NB4 (cell line): ENCODE results near the gene KLK8.

ENCODE experiments used
- DNase-seq: peaks from one replicate; pipeline ENCODE4 v3.0.0; 2010; ENCODE audit warnings: low read depth
- H3K4me3 ChIP-seq: one replicate; pipeline ENCODE4 v1.5.1; 2011; ENCODE audit warnings: mild to moderate bottlenecking, low read depth, low read length, moderate library complexity
- CTCF ChIP-seq: IDR thresholded peaks from one replicate; pipeline ENCODE4 v1.5.1; 2012; ENCODE audit warnings: low read depth, low read length
- MYC ChIP-seq: IDR thresholded peaks from 2 replicates; pipeline ENCODE4 v1.6.1; 2011; ENCODE audit warnings: low read depth, low read length
- POLR2A ChIP-seq: IDR thresholded peaks from 2 replicates; pipeline ENCODE4 v1.6.1; 2011; ENCODE audit warnings: mild to moderate bottlenecking; ENCODE audit not compliant: insufficient read length; ENCODE audit errors: extremely low read depth
- TF ChIP-seq, protein P1 (sequence below): IDR thresholded peaks from 2 replicates; pipeline ENCODE4 v1.6.1; 2011; ENCODE audit warnings: low read depth, low read length

Gene KLK8

DNA sequence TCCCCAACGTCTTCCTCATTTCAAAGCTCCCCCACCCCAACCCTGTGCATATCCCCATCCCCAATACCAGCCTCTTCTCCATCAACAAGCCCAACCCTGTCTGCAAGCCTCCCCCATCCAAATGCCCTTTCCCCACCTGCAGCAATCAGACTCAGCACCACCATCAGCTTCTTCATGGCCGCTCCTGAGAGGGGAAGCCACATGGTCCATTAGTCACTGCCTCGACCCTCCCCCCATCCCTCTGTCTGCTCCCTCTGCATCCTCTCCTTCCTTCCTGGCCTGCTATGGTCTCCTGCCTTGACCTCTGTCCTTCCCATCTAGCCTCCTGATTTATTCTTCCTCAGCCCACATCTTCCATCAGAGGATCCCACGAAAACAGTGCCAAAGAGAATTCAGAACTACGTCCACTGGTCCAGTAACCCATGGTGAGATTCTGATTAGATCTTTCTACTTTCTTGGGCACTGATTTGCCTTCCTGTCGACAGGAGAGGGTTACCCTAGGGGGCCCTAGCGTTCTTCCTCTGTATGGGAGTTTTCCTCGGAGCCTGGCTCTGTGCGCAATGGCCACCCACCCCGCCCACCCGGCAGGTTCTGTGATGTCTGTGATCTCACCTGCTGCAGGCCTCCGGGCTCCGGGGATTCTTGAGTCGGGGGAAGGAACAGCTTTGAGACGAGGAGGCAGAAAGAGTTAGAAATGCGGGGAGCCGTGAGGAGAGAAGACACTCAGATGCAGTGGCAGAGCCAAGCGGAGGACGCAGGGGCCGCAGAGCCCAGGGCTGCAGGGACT, 33.3 kb downstream of the KLK8 start:
- no peak for DNase-seq
- TF ChIP-seq MYC (no peak), POLR2A (no peak), CTCF (no peak)
- TF ChIP-seq, protein P1, sequence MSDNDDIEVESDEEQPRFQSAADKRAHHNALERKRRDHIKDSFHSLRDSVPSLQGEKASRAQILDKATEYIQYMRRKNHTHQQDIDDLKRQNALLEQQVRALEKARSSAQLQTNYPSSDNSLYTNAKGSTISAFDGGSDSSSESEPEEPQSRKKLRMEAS = no peak
- H3K4me3 ChIP-seq = no peak overlapping the region

- no peak for DNase-seq
- H3K4me3 ChIP-seq = no peak overlapping the region
- TF ChIP-seq, protein P1 = no peak
- TF ChIP-seq CTCF (no peak), POLR2A (no peak), MYC (no peak)
These were observed 37.1 kb downstream of the KLK8 start for GRCh38 chr19:50964266-50964665.

DNA sequence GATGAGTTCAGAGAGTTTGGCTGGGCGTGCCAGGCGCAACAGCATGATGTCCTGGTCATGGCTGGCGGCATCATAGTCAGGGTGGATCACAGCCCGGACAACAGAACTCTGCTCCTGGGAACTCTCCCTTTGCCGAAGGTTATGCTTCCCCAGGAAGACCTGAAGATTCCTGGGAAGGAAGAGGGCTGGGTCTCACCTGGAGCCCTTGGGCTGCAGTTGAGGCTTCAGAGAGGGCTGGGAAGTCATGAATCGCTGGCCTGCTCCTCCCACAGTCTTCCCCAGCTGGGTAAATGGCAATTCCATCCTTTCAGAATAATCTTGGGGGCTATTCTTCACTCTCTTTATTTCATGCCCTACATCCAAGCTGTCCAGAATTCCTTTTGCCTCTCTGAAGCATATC, 38.0 kb downstream of the KLK8 start:
- no peak for TF ChIP-seq CTCF
- TF ChIP-seq POLR2A = no peak
- TF ChIP-seq MYC = no peak
- TF ChIP-seq, protein P1 = no peak
- no peak for DNase-seq

DNA sequence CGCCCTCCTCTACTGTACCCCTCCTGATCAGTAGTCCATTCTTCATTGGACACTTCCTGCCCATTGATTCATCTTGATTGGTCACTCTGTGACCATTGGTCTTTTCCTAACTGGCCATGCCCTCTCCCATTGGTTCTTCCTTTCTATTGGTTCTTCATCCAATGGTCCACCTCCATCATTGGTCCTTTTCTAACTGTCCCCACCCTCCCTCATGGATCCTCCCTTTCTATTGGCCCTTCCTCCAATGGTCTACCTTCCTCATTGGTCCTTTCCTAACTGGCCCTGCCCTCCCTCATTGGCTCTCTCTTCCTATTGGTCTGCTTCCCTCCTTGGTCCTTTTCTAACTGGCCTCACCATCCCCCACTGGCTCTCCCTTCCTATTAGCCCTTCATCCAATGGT, 39.2 kb downstream of the KLK8 start:
- TF ChIP-seq CTCF (no peak), POLR2A (no peak)
- DNase-seq = no peak
- no peak overlapping the region for H3K4me3 ChIP-seq

More for the DNA sequence above, 38.0 kb downstream of the KLK8 start:
- H3K4me3 ChIP-seq = no peak overlapping the region

GRCh38 chr19:50959731-50960500, 41.5 kb downstream of the KLK8 start:
- no peak overlapping the region for H3K4me3 ChIP-seq
- peak; percentile 15 for DNase-seq
- no peak for TF ChIP-seq CTCF
- TF ChIP-seq POLR2A = no peak
- TF ChIP-seq, protein P1 = no peak
- TF ChIP-seq MYC = no peak
